NCI-H2081 treated with DMSO at 0.1 percent for 48 hours (cell line): Measurements from ENCODE around the gene DNAJB9.
A peak's percentile ranks its signal among the peaks of the same experiment; 100 is the strongest.

Experiments
- DNase-seq: peaks from one replicate; lab custom pipeline; 2025; lab: John Stamatoyannopoulos, UW

Gene DNAJB9

DNA sequence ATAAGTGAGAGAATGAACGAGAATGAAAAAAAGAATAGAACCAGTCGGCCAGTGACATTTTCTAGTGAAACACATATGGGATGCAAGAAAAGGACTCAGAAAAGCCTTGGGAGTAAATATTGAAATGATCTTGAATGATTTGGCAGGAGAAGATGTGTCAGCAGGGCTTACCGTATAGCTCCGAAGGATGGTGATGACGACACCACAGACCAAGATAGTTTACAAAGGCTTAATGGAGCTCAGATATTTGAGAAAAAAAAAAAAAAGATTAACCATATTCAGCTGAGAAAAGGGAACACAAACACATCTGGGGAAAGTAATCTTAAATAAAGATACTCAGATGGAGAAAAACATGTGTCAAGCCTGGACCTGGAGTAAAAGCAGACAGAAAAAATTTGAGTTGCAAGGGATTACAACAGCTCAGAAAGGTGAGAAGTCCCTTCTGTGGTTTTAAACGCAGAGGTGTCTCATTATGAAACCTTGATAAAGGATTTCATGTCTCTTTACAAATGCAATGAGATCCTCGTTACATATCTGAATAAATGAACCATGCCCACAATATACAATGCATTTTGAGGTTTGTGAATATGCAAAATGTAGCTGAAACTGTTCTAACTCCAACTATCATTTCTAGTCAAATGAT, 36.0 kb downstream of the DNAJB9 start:
- no peak for DNase-seq

DNA sequence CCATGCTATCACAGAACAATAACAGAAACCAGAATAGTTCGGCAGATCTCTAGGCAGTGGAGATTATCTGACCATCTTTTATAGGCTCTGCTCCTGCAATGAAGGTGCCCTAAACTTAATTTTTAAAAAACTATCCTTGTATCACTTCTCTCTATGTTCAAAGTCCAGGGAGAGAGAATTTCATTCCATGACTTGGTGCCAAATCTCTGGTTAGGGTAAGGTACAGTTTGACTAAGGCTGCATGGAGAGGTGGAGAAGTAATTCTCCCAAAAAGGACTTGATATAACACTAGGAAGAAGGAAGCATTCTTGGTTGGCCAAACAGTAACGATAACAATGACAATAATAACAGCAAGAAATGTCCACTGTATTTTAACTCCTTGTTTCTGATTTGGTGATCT, 40.0 kb downstream of the DNAJB9 start:
- DNase-seq: no peak

- no peak for DNase-seq
Observed at GRCh38 chr7:108611268-108611667, 41.6 kb downstream of the DNAJB9 start.

GRCh38 chr7:108613147-108613948, 43.7 kb downstream of the DNAJB9 start:
- DNase-seq: peak; percentile 62

DNA sequence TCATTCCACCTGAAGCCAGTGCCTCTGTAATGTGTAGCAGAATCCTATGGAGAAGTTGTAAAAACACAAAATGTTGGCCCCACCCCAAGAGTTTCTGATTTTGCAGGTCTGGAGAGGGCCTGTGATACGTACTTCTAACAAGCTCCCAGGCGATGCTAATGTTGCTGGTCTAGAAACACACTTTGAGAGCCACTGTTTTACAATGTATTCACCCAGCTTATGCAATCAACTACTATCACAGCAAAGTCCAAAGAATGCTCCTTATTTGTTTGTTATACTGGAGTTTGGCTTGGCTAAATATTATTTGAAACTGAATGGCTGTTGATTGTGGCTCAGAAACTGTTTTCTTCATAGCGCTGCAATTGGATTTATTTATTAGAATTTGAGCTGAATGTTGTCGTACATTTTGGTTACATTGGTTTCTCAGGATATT, 44.3 kb downstream of the DNAJB9 start:
- DNase-seq: no peak

DNA sequence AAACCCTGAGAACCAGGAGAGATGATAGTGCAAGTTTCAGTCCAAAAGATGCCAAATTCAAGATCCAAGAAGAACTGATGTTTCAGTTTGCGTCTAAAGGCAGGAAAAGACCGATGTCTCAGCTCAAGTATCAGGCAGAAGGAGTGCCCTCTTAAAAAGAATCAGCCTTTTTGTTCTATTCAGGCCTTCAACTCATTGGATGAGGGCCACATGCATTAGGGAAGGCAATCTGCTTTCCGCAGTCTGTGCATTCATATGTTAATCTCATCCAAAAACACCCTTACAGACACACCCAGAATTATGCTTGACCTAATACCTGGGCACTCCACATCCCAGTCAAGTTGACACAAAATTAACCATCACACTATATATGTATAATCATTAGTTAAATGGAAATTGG, 45.2 kb downstream of the DNAJB9 start:
- no peak for DNase-seq

- DNase-seq: no peak
Observed at GRCh38 chr7:108618056-108618455, 48.4 kb downstream of the DNAJB9 start.

DNA sequence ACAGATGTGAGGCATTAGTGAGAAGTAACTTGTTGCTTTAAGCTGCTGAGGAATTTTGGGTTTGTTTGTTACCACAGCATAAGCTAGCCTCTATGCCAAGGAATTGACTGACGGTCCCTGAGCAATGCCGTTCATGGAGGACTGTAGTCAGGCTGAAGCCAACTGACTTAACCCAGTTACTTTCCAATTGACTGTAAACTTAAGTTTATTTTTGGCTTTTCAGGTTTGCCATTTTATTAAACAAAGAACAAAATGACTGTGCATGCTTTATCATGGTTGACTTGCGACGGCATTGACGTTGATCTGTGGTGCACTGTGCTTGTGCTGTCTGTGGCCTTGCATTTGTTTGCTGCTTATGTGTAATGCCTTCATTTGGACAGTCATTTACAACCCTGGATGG, 53.5 kb downstream of the DNAJB9 start:
- no peak for DNase-seq
